UCSD-AML1 (cell line): ENCODE results near the gene CFAP74.

ENCODE experiments used
- DNase-seq: peaks from one replicate; lab custom pipeline; 2025; ENCODE audit not compliant: unreplicated experiment; lab: John Stamatoyannopoulos, UW

CFAP74 gene

DNA sequence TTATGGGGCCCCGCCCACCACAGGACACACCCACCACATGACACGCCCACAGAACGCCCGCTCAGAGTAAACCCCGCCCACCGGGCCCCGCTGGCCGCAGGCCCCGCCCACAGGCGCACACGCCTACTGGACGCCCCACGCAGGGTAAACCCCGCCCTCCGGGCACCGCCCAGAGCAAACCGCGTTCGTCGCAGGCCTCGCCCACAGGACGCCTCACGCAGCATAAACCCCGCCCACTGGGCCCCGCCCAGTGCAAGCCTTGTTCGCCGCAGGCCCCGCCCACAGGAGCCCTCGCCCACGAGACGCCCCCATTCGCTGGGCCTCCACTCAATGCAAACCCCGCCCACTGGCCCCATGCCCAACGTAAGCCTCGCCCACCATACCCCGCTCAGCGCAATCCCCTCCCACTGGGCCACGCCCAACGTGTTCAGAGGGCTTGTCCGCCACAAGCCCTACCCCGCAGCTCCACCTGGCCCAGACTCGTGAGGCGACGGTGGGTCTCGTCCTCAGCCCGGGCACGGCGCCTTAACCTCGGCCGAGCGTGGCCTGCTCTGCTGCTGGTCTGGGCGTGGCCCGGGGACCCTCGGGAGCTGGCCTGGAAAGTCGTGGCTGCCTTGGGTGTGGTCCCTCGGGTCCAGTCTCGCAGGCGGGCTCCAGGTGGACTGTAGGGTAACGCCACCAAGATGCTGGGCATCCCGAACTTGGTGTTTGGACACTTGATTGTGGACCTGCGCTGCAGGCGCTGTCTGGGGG, 84.1 kb downstream of the CFAP74 start:
- DNase-seq, result peak; percentile 99

GRCh38 chr1:1918901-1919303, 84.7 kb downstream of the CFAP74 start, which contains the start of gene TMEM52:
Gene TMEM52 (minus strand): TSS chr1:1919279. CDS start chr1:1919265, 14 bp downstream.
- DNase-seq, result no peak

GRCh38 chr1:1917995-1918900, 85.3 kb downstream of the CFAP74 start:
- DNase-seq, result no peak

DNA sequence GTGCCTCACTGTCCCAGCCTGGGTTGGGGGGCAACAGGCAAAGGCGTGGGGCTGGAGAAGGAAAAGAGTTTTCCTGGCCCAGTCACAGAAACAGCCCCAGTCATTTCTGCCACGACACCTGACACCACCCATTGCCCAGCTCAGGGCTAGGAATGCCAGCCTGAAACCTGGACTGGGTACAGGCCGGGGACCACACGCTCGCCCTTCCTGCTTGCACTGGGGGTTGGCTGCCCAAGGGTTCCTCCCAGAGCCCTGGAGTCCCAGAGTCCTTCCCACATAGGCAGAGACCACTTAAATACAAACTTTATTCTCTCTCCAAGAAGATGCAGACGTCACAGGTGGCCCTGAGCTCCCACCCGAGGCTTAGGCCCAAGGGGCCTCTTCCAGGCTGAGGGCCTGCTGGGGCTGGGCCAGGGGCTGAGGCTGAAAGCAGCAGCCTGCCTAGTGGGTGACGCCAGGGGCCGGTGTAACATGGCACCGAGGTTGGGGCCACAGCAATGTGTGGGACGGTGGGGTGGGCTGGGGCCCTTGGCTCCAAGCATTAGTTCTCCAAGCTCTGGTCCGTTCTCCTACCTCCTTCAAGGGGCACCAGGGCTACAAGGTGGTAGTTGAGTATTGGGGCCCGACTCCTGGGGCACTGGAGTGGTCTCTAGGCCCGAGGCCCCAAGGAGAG, 86.1 kb downstream of the CFAP74 start:
- no peak for DNase-seq

DNA sequence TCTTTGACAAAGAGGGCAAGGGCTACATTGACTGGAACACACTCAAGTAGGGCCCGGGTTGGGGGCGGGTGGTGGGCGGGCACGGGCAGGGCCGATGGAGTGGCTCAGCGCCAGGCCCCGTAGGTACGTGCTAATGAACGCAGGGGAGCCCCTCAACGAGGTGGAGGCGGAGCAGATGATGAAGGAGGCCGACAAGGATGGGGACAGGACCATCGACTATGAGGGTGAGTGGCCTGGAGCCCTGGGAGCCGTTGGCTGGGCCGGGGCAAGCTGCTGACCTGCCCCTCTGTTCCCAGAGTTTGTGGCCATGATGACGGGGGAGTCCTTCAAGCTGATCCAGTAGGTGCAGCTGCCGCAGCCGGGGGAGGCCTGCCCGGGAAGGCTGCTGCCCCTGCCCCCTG, 86.7 kb downstream of the CFAP74 start:
- DNase-seq, result no peak

DNA sequence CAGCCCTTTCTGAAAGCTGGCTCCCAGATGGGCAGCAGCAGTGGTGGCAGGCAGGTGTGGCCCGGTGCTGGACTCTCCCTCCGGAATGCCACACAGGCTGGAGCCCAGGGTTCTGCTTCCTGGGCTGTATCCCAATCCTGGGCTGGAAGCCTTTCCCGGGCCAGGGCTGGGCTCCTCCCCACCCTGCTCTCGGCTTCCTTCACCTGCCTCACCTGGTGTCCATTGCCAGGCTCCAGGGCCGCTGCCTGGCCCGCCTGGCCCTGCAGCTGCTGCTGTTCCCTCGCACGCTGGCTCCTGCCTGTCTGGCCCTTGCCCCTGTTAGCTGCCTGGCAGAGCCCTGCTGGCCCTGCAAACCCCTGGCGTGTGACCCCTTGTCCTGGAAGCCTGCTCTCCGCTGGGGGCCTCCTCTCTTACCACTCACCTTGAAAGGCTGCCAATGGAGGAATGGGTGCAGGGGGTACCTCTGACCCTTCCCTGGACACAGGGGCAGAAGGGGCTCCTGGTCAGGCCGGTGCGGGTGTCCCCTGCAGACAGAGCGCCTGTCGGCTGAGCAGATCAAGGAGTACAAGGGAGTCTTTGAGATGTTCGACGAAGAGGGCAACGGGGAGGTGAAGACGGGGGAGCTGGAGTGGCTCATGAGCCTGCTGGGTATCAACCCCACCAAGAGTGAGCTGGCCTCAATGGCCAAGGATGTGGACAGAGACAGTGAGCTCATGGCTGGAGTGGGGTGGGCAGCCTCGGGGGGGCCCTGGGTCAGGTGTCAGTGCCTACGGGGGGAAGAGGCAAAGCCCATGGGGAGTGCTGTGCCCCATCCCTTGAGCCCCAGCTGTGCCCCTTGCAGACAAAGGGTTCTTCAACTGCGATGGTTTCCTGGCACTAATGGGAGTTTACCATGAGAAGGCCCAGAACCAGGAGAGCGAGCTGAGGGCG, 87.4 kb downstream of the CFAP74 start:
- DNase-seq, result no peak

DNA sequence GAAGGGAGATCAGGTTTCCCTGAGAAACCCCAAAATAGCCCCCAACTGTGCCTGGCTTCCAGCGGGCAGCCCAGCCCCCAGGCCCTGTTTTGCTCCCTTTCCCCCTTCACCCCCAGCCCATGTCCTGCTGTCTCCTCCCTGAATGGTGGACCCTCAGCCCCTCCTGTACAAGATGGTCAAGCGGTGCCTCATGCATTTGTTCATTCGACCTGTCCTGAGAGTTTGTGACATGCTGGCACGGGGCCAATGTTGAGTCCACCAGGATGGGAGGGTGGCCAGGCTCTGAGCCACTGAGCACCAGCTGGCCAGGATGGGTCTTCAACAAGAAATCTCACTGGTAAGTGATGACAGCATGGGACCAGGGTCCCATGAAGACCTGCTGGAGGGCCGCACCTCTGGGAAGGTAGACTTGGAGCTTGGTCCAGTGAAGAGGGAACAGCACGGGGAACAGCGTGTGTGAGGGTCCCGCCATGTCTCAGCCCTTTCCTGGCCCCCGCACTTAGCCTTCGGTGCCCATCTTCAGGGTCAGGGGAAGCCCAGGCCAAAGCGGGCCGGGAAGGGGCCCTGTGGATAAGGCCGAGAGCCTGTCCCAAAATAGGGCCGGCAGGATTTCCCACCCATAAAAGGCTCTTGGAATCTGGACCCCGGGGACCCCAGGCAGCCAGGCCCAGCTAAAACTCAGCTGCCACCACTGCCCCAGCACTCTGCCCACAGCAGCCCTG, 88.5 kb downstream of the CFAP74 start, which contains the start of gene CALML6:
TSS of gene CALML6 (plus strand) at position 290 of the 722 bp plus-strand sequence. CDS start at position 311, 21 bp downstream.
- DNase-seq, result no peak

- DNase-seq, result no peak
These were observed 89.2 kb downstream of the CFAP74 start for GRCh38 chr1:1914101-1914970.

- DNase-seq, result no peak
These were observed 92.1 kb downstream of the CFAP74 start for GRCh38 chr1:1911350-1912041.

DNA sequence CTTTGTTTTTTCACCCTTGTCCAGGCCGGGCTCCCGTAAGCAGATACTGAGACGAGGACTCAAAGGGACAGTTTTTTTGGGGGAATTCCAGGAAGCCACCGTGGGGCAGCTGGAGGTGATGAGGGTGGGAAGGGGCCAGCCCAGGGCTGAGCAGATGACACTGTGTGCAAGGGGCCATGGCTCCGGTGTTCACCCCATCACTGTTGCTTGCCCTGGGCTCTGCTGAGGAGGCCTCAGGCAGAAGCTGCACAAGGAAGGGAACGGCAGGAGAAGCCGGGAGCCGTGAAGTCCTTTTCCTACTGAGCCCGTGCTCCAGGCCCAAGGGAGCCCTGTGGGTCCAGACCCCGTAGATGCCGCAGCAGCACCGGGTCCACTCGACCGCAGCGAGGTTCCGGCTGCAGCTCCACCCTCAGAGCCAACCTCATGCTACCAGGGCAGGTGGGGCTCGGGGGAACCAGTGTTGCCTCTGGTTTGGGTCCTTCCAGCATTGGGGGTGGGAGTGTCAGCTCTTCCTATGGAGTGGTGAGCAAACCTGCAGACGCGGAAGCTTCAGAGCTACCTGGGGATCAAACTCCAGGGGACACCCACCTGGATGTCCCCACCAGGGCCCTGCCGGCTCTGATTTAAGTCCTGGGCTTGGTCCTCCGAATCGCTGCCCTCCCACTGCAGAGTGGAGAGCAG, 92.8 kb downstream of the CFAP74 start:
- DNase-seq, result no peak

DNA sequence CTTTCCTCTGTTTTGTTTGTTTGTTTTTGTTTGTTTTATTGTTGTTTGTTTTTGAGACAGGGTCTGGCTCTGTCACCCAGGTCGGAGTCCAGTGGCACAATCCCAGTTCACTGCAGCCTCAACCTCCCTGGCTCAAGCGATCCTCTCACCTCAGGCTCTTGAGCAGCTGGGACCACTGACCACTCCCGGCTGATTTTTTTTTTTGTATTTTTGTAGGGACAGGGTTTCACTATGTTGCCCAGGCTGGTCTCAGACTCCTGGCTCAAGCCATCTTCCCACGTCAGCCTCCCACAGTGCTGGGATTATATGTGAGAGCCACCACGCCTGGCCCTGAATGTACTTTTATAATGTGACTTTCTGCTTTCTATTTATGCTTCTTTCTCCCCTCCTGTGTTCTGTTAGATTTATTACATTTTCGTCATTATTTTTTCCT, 93.5 kb downstream of the CFAP74 start:
- no peak for DNase-seq

DNA sequence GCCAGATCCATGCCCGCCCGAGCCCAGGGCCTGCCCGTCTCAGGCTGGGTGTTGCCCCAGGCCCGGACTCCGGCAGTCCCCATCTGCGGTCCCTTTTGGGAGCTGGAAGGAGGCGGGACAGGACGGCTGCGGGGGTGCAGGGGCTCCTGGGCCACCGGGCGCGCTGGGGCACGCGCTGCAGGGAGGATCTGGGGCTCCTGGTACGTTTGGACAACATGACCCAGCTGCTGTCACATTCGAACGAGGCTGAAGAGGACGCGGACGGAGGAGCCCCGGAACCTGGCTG, 95.1 kb downstream of the CFAP74 start:
- DNase-seq, result no peak

- no peak for DNase-seq
These were observed 96.4 kb downstream of the CFAP74 start for GRCh38 chr1:1907098-1907736.

DNA sequence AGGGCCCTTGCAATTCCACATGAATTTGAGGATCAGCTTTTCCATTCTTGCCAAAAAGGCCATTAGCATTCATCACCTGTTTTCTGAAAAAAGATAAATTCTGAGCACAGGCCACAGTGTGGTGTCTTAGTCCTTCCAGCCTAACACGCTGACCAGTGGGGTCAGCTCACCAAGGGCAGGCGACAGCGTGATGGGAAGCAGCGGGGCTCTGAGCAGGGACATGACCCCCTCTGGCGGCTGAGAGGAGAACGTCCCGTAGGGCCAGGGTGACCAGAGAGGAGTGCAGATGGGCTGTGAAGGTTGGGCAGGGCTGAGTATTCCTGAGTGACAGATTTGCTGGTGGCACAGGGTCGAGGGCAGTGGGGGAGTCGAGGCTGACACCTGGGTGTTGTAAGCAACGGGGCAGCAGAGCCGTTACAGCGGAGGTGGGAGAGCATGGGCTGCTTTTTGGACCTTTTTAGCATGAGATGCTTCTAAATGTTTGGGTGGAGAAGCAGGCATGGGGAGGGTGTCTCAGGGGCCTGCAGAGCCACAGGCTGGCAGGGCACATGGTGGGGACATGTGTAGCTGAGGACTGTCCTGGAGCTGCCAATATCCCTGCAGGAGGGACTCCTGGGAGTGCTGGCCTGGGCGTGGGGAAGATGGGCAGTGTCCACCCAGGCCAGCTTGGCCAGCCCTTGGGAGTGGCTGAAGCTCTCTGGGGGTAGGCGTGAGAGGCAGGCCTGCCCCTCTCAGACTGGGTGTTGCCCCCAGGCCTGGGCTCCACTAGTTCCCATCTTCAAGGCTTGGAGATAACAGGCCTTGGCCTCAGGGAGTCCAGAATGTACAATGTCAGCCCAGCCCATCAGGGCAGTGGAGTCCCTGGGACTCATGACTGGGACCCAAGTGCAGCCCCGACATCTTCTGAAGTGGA, 97.1 kb downstream of the CFAP74 start:
- peak; percentile 77 for DNase-seq

GRCh38 chr1:1903224-1903623, 100.4 kb downstream of the CFAP74 start:
- no peak for DNase-seq

- DNase-seq, result no peak
These were observed 101.8 kb downstream of the CFAP74 start for GRCh38 chr1:1901641-1902294.
